Keratinocyte (primary cell): ENCODE measurements around the gene PIR.

Experiments
- EZH2 ChIP-seq: IDR thresholded peaks from one replicate; pipeline ENCODE4 v1.6.1; 2012; ENCODE audit warnings: inconsistent platforms, mild to moderate bottlenecking, low read length, moderate library complexity
- TF ChIP-seq, protein P1 (sequence below), 3 experiments: IDR thresholded peaks in 1 of 3; conservative IDR thresholded peaks in 1 of 3; optimal IDR thresholded peaks in 1 of 3; 2 replicates in 2 of 3; 3 replicates in 1 of 3; pipeline versions ENCODE3 to v1.5.1; 2011; ENCODE audit warnings: low read length in 3 of 3, mild to moderate bottlenecking in 3 of 3, moderate library complexity in 2 of 3, control low read depth in 1 of 3, inconsistent platforms in 1 of 3; ENCODE audit not compliant: insufficient read depth in 2 of 3; ENCODE audit errors: extremely low read depth in 1 of 3

GRCh38 chrX:15471028-15471427 is 22.1 kb downstream of the PIR start:
- TF ChIP-seq, protein P1, sequence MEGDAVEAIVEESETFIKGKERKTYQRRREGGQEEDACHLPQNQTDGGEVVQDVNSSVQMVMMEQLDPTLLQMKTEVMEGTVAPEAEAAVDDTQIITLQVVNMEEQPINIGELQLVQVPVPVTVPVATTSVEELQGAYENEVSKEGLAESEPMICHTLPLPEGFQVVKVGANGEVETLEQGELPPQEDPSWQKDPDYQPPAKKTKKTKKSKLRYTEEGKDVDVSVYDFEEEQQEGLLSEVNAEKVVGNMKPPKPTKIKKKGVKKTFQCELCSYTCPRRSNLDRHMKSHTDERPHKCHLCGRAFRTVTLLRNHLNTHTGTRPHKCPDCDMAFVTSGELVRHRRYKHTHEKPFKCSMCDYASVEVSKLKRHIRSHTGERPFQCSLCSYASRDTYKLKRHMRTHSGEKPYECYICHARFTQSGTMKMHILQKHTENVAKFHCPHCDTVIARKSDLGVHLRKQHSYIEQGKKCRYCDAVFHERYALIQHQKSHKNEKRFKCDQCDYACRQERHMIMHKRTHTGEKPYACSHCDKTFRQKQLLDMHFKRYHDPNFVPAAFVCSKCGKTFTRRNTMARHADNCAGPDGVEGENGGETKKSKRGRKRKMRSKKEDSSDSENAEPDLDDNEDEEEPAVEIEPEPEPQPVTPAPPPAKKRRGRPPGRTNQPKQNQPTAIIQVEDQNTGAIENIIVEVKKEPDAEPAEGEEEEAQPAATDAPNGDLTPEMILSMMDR (optimal IDR thresholded peaks at IDR 0.05 in 1 of 3, IDR thresholded peaks at IDR 0.05 in 1 of 3, conservative IDR thresholded peaks at IDR 0.05 in 1 of 3; ENCODE audit: extremely low read depth in 1 of 3, insufficient read depth in 2 of 3, low read length in 3 of 3): peak; percentile 79 to 83 (median 82)
- TF ChIP-seq EZH2: no peak
